ENCODE results near the gene ZMAT3.
"Not testable (repeated sequence)": the region's sequence is repeated elsewhere in the genome, so short reads cannot be mapped to it uniquely, and the experiment has no call there.

The ZMAT3 gene

DNA sequence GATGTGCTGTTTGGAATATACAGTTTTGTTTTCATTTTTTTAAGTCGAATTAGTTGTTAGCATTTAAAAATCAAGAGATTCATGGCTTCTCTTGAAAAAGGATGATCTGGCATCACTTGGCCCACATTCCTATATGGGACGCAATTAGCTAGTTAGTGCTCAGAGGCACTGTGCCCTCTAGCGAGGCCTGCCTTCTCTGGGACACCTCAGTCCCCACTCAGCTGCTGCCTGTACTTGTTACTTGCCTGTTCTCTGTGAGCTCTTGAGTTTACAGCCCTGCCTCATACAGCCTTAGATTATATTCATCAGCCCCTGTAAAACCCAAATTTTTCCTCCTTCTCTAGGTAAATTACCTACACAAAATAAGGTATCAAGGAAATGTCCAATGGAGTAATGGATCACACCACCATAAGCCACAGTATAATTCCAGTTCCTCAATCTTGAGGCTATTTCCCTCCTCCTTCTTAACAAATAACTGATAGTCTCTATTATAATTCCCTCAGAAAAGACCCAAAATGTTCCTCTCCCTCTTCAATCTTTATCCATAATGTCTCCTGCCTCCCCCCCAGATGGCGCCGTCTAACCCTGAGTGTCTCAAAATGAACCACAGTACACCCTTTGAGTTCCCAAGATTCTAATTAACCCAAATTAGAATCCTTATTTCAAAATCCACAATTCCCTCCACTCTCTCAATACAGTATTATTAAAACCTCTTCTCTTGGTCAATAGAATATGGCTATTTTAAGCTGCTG lies 2.7 kb downstream of the ZMAT3 start:
- no peak for DNase-seq

GRCh38 chr3:179067839-179068238 lies 3.8 kb downstream of the ZMAT3 start:
- DNase-seq = no peak

DNA sequence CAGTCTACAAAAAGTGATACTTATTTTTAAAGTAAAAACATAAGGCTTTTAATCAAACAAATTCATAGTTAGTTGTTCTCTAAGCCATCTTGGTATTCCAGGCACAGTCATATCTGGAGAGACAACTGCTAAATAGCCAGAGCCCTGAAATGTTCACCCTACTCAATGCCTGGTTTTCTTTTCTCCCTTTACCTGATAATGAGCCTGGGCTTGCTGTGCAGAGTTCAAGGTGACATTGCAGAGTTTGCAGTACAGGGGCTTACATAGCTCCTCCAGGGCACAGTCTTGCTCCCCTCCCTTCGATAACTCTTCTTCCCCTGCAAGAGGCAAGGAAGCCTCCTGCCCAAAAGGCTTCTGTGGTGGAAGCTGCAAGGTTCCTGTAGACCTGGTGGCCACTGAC lies 4.3 kb downstream of the ZMAT3 start:
- no peak for DNase-seq

- no peak for DNase-seq
These were observed 7.6 kb downstream of the ZMAT3 start for GRCh38 chr3:179063945-179064560.

DNA sequence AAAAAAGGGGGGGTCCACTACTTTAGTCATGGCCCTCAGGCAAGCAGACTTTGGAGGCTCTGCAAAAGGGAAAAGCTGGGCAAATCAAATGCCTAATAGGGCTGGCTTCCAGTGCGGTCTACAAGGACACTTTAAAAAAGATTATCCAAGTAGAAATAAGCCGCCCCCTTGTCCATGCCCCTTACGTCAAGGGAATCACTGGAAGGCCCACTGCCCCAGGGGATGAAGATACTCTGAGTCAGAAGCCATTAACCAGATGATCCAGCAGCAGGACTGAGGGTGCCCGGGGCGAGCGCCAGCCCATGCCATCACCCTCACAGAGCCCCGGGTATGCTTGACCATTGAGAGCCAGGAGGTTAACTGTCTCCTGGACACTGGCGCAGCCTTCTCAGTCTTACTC lies 15.3 kb downstream of the ZMAT3 start:
- DNase-seq = no peak

DNA sequence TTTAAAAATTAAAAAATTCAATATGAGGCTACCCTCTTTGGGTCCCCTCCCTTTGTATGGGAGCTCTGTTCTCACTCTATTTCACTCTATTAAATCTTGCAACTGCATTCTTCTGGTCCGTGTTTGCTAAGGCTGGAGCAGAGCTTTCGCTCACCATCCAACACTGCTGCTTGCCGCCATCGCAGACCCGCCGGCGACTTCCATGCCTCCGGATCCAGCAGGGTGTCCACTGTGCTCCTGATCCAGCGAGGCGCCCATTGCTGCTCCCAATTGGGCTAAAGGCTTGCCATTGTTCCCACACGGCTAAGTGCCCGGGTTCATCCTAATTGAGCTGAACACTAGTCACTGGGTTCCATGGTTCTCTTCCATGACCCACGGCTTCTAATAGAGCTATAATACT lies 17.0 kb downstream of the ZMAT3 start:
- DNase-seq = not testable (repeated sequence)

DNA sequence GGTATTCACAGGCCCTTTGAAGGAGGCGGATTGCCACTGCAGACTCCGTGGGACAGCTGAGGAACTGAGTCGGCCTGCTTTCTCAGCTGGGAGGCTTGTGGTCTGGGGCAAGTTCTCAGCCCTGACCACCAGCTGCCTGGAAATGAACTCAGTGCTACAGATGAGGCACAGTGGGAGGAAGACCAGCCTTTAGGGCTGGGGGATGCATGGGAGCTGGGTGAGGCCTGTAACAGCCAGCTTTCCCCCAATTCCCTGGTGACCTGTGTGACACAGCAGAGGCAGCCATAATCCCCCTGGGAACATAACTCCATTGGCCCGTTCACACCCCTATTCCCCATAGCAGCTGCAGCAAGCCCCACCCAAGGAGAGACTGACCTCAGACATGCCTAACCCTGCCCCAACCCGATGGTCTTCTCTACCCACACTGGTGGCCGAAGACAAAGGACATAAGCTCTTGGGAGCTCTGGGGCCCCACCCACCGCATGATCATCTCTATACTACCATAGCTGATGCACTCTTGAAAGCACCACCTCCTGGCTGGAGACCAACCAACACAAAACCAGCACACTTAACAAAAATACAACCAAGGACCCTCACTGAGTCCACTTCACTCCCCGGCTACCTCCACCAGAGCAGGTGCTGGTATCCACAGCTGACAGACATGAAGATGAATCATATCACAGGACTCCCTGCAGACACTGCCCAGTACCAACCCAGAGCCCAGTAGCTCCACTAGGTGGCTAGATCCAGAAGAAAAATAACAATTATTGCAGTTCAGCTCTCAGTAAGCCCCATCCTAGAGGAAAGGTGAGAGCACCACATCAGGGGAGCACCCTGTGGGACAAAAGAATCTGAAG lies 24.9 kb downstream of the ZMAT3 start:
- DNase-seq = no peak

DNA sequence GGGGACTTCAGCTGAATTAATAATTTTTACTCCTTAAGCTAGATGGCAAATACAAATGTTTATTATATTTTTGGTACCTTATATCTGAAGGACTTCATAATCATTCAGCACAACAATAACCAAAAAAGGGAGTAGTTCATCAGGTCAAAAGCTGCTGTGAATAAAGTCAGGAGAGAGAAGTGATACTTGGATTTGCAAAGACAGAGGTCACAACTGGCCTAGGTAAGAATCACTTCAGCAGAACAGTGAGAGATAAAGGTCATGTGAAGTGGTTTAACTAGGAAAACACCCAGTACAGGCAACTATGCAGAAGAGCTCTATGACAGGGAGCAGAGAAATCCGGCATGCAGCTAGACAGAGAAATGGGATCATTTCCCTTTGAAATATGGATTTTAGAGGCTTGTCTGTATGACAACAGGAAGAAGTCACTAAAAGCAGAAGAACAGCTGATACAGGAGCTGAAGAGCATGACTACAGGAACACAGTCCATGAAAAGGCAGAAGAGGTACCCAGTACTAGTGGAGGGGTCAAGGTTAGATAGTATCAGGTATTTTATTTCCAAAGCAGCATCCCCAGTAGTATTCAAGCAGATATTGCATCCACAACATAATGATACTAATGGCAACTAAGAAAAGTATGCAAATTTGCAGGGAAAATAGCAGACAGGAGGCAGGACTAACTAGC lies 25.7 kb downstream of the ZMAT3 start:
- DNase-seq = no peak

DNA sequence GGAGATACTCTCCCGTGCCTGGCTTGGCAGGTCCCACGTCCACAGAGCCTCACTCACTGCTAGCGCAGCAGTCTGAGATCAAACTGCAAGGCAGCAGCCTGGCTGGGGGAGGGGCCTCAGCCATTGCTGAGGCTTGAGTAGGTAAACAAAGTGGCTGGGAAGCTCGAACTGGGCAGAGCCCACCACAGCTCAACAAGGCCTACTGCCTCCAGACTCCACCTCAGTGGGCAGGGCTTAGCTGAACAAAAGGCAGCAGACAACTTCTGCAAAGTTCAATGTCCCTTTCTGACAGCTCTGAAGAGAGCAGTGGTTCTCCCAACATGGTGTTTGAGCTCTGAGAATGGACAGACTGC lies 32.7 kb downstream of the ZMAT3 start:
- DNase-seq = not testable (repeated sequence)

- no peak for DNase-seq
These were observed 33.3 kb downstream of the ZMAT3 start for GRCh38 chr3:179038216-179038898.

DNA sequence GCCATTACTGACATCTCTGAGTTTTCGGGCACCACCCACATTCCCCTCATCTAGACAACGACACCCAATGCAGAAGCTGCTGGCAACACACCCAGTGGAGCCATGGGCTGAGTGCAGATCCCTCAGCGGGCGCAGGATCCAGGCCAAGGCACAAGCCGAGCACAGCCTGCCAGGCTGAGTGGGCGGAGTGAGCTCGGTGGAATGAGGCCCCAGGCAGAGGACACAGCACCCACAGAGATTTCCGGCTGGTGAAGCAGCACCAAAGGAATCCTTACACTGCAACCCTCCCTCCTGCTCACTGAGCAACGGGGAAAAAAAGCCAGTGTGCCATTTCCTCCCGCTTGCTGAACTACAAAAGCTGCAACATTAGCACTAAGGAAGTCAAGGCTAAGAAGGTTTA lies 34.3 kb downstream of the ZMAT3 start:
- no peak for DNase-seq

DNA sequence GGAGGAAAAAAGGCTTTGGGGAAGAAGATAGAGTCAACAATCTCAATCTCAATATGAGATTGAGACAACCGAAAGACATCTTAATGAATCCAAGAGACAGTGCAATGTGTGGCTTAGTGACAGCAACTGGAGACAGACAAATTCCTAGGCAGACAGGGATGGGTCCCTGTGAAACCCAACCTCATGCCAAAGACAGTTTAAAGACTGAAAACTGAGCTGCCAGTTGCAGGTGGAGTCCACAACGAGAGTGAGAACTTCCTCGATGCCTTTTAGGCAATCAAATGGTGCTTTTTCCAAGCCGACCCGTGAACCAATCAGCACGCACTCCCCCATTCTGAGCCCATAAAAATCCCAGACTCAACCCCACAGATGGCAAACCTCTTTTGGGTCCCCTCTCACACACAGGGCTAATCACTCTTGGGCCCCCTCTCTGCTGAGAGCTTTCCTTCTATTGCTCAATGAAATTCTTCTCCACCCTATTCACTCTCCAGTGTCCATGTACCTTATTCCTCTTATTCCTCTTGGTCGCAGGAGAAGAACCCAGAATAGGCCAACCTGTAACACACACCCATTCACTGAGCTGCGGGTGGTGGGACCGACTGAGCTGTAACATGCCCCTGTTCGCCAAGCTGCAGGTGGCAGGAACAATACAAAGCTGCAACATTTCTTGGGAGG lies 34.8 kb downstream of the ZMAT3 start:
- DNase-seq = no peak

GRCh38 chr3:179036226-179036625 lies 35.4 kb downstream of the ZMAT3 start:
- DNase-seq = no peak

DNA sequence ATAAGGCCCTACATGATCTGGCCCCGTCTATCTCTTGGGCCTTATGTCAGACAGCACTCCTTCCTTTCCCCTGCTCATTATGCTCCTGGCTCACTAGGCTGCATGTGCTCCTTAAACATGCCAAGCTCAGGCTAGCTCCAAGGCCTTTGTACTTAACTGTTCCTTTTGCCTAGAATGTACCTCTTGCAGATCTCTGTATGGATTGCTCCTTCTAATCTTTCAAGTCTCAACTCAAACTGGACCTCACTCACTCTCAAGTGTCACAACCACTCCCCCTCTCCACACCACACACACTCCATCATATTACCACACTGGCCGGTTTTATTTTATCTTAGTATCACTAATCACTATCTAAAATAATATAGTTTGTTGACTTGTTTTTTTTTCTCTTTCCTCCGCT lies 36.4 kb downstream of the ZMAT3 start:
- DNase-seq = no peak

- DNase-seq = not testable (repeated sequence)
These were observed 38.3 kb downstream of the ZMAT3 start for GRCh38 chr3:179033304-179033657.

- DNase-seq = not testable (repeated sequence)
These were observed 38.9 kb downstream of the ZMAT3 start for GRCh38 chr3:179032454-179033303.

GRCh38 chr3:179029096-179029495 lies 42.5 kb downstream of the ZMAT3 start:
- no peak for DNase-seq

- no peak for DNase-seq
These were observed 43.2 kb downstream of the ZMAT3 start for GRCh38 chr3:179028408-179028807.

DNA sequence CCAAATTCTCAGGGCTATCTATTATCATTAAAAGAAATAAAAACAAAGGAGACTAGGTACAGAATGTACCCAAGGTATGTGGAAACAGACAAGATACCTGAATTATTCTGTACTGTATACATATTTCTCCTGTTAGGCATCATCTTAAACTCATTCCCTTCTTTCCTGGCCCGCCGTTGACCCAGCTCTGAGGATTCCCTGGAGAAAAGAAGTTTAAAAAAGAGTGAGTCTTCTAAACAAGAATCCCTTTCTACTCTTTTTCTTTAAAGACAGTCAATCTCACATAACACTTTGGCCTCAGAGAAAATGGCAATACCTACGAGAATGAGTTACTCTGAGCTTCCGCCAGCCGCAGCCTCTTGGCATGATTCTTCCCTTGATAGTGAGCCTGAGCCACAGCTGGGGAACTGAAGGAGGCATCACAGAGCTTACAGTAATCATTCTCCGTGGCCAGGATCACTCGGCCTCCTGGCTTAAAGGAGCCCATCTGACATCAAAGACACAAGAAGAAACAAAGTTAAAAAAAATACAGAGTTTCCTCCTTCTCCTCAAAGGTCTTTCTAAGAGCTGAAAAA lies 44.2 kb downstream of the ZMAT3 start:
- no peak for DNase-seq

DNA sequence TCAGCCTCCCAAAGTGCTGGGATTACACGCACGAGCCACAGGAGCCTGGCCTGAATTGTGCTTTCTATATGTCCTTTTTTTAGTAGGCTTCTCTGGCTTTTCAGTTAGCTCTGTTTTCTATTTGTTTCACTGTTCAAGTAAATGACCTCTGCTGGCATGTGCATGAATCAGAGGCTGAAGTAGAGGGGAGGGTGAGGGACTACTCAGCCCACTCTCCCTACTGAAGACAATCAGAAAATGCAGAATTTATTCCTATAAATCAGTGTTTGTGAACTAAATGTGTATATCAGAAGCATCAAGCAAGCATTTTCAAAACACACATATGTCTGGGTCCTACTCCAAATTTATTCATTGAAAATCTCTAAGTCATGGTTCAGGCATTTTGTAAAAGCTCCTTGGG lies 45.0 kb downstream of the ZMAT3 start:
- DNase-seq = no peak
